HG03521 (cell line): Measurements from ENCODE around the gene ARHGEF33.

Experiments
- ATAC-seq: cut with Tn5 transposase; IDR thresholded peaks from one replicate; pipeline ENCODE4 v1.9.1; 2021; ENCODE audit warnings: mild to moderate bottlenecking, moderate library complexity; ENCODE audit not compliant: unreplicated experiment

Gene ARHGEF33

GRCh38 chr2:38951766-38952165 is 62.1 kb downstream of the ARHGEF33 start:
- no peak for ATAC-seq

- ATAC-seq, result no peak
These were observed 68.3 kb downstream of the ARHGEF33 start for GRCh38 chr2:38957972-38958371.

GRCh38 chr2:38959466-38959865 is 69.8 kb downstream of the ARHGEF33 start:
- no peak for ATAC-seq

- ATAC-seq, result no peak
These were observed 70.4 kb downstream of the ARHGEF33 start for GRCh38 chr2:38959938-38960608.

GRCh38 chr2:38960609-38961320 is 71.1 kb downstream of the ARHGEF33 start:
- no peak for ATAC-seq

- no peak for ATAC-seq
These were observed 76.3 kb downstream of the ARHGEF33 start for GRCh38 chr2:38966006-38966405.

GRCh38 chr2:38966678-38967077 is 77.0 kb downstream of the ARHGEF33 start:
- ATAC-seq, result no peak

GRCh38 chr2:38968021-38968420 is 78.3 kb downstream of the ARHGEF33 start:
- ATAC-seq, result no peak

- no peak for ATAC-seq
These were observed 81.7 kb downstream of the ARHGEF33 start for GRCh38 chr2:38971377-38971776.

- ATAC-seq, result no peak
These were observed 83.6 kb downstream of the ARHGEF33 start for GRCh38 chr2:38973266-38973665.

- ATAC-seq, result no peak
These were observed 85.4 kb downstream of the ARHGEF33 start for GRCh38 chr2:38975042-38975441.

GRCh38 chr2:38977047-38977446 is 87.4 kb downstream of the ARHGEF33 start:
- no peak for ATAC-seq

- no peak for ATAC-seq
These were observed 88.7 kb downstream of the ARHGEF33 start for GRCh38 chr2:38978296-38978903.

GRCh38 chr2:38978908-38979307 is 89.2 kb downstream of the ARHGEF33 start:
- ATAC-seq, result no peak

- no peak for ATAC-seq
These were observed 91.5 kb downstream of the ARHGEF33 start for GRCh38 chr2:38981003-38981669.

- no peak for ATAC-seq
These were observed 92.1 kb downstream of the ARHGEF33 start for GRCh38 chr2:38981670-38982357.

- no peak for ATAC-seq
These were observed 92.8 kb downstream of the ARHGEF33 start for GRCh38 chr2:38982498-38982897.

GRCh38 chr2:38988716-38989115 is 99.0 kb downstream of the ARHGEF33 start:
- no peak for ATAC-seq

- no peak for ATAC-seq
These were observed 102.2 kb downstream of the ARHGEF33 start for GRCh38 chr2:38991899-38992298.

GRCh38 chr2:38997781-38998180 is 108.1 kb downstream of the ARHGEF33 start:
- ATAC-seq, result no peak

- no peak for ATAC-seq
These were observed 110.9 kb downstream of the ARHGEF33 start for GRCh38 chr2:39000552-39000951.
